WTC11 (cell line): ENCODE data around the gene ADM. TPM values are rescaled to one million over a fixed set of nuclear protein-coding genes. Genes with fewer than 3 reads are reported as not detected.

Experiments
- ATAC-seq: fragments of 200-7000 bp; cut with Tn5 transposase; 2 replicates; pipeline ENCODE4 v1.10.0; 2021; ENCODE audit warnings: mild to moderate bottlenecking, moderate library complexity
- CTCF ChIA-PET: fragments of 300-600 bp; sonication (Branson Sonifier 250); formaldehyde crosslinking; loops from one replicate; lab custom pipeline; 2021; ENCODE audit warnings: antibody characterized with exemption; lab: Charles Lee
- POLR2A ChIA-PET: fragments of 350-600 bp; sonication (Branson Sonifier 250); formaldehyde crosslinking; loops from one replicate; lab custom pipeline; 2021; ENCODE audit warnings: antibody characterized with exemption; lab: Charles Lee
- DNase-seq: peaks from one replicate; pipeline ENCODE4 v3.0.0; 2021; ENCODE audit warnings: low spot score
- H3K27ac Mint-ChIP-seq: 2 replicates; pipeline ENCODE4 v1.8.0; 2021; ENCODE audit warnings: mixed read lengths
- H3K27me3 Mint-ChIP-seq: 2 replicates; pipeline ENCODE4 v1.8.0; 2021; ENCODE audit warnings: low read depth, mild to moderate bottlenecking, moderate library complexity, mixed read lengths
- H3K36me3 Mint-ChIP-seq: 2 replicates; pipeline ENCODE4 v1.8.0; 2021; ENCODE audit warnings: mixed read lengths
- H3K4me1 Mint-ChIP-seq: 2 replicates; pipeline ENCODE4 v1.8.0; 2022; ENCODE audit warnings: mixed read lengths
- H3K4me3 Mint-ChIP-seq: 2 replicates; pipeline ENCODE4 v1.8.0; 2021; ENCODE audit warnings: mild to moderate bottlenecking, moderate library complexity, mixed read lengths
- H3K9me3 Mint-ChIP-seq: 2 replicates; pipeline ENCODE4 v1.8.0; 2021; ENCODE audit warnings: mixed read lengths
- JUN ChIP-seq: sonication (generic); formaldehyde crosslinking; IDR thresholded peaks from 2 replicates; pipeline ENCODE4 v1.8.0; 2023; ENCODE audit warnings: mild to moderate bottlenecking, missing genetic modification reagents
- NR1H2 ChIP-seq: sonication (generic); formaldehyde crosslinking; IDR thresholded peaks from 2 replicates; pipeline ENCODE4 v1.9.0; 2021; ENCODE audit warnings: mild to moderate bottlenecking, moderate library complexity, missing genetic modification reagents
- NR2C2 ChIP-seq: sonication (generic); formaldehyde crosslinking; IDR thresholded peaks from 2 replicates; pipeline ENCODE4 v1.8.0; 2022; ENCODE audit warnings: mild to moderate bottlenecking, missing genetic modification reagents
- PRRX2 ChIP-seq: fragments of 250-450 bp; sonication (Bioruptor Pico); IDR thresholded peaks from 2 replicates; pipeline ENCODE4 v1.8.0; 2021; ENCODE audit warnings: mild to moderate bottlenecking
- SMAD4 ChIP-seq: sonication (generic); formaldehyde crosslinking; IDR thresholded peaks from 2 replicates; pipeline ENCODE4 v1.8.0; 2022; ENCODE audit warnings: mild to moderate bottlenecking, missing genetic modification reagents
- ZNF317 ChIP-seq: sonication (generic); formaldehyde crosslinking; IDR thresholded peaks from 2 replicates; pipeline ENCODE4 v1.8.1; 2023; ENCODE audit warnings: low read depth, mild to moderate bottlenecking, moderate library complexity, missing genetic modification reagents, borderline replicate concordance
- total RNA-seq: library from RNA; stranded (reverse); gene quantifications from 3 replicates; pipeline ENCODE4 v1.2.3, GENCODE V29; 2021
- TF ChIP-seq, protein P1 (sequence below): sonication (generic); formaldehyde crosslinking; IDR thresholded peaks from 2 replicates; pipeline ENCODE4 v1.8.0; 2022; ENCODE audit warnings: mild to moderate bottlenecking, missing genetic modification reagents
- TF ChIP-seq, protein P2 (sequence below): sonication (generic); formaldehyde crosslinking; IDR thresholded peaks from 2 replicates; pipeline ENCODE4 v1.8.0; 2023; ENCODE audit warnings: missing genetic modification reagents
- TF ChIP-seq, protein P3 (sequence below): fragments of 200-600 bp; IDR thresholded peaks from 2 replicates; pipeline ENCODE4 v1.8.0; 2022; ENCODE audit warnings: antibody characterized with exemption
- TF ChIP-seq, protein P4 (sequence below): sonication (generic); formaldehyde crosslinking; IDR thresholded peaks from 2 replicates; pipeline ENCODE4 v1.8.1; 2023; ENCODE audit warnings: mild to moderate bottlenecking, missing genetic modification reagents, moderate library complexity
- TF ChIP-seq, protein P5 (sequence below): fragments of 250-450 bp; sonication (Bioruptor Pico); IDR thresholded peaks from 2 replicates; pipeline ENCODE4 v1.9.0; 2021; ENCODE audit warnings: mild to moderate bottlenecking
- TF ChIP-seq, protein P6 (sequence below): sonication (generic); formaldehyde crosslinking; IDR thresholded peaks from 2 replicates; pipeline ENCODE4 v1.8.0; 2022; ENCODE audit warnings: mild to moderate bottlenecking, missing genetic modification reagents
- TF ChIP-seq, protein P7 (sequence below): sonication (generic); formaldehyde crosslinking; conservative IDR thresholded peaks from 2 replicates; pipeline ENCODE4 v1.8.1; 2023; ENCODE audit warnings: mild to moderate bottlenecking, low read depth, missing genetic modification reagents, moderate library complexity
- TF ChIP-seq, protein P8 (sequence below): sonication (generic); formaldehyde crosslinking; IDR thresholded peaks from 2 replicates; pipeline ENCODE4 v1.8.1; 2023; ENCODE audit warnings: mild to moderate bottlenecking, moderate library complexity, missing genetic modification reagents

The ADM gene
- total RNA-seq, 1 experiment from 2014 or later, result 18.7 TPM

DNA sequence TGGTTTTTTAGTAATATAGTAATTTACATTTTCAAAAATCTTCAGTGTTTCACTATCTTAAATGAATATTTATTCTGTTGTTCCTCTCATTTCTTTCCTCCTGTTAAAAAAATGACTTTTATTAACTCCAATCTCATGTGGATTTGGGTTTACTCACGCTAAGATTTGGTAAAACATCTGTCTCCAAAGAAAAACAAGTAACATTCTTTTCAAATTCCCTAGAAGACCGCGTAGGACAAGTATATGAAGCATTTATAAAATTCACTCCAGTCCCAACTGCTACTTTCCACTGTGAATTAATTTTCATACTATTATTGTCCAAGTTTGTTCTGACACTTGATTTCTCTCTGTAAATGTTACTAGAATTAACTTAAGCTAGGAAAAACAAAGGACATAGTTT lies 37.1 kb upstream of the ADM start:
- DNase-seq, result no peak
- no peak for ATAC-seq
- TF ChIP-seq SMAD4 (no peak), NR1H2 (CRISPR knock-in tag) (no peak), ZNF317 (CRISPR knock-in tag) (no peak), PRRX2 (CRISPR knock-in tag) (no peak), NR2C2 (no peak), JUN (CRISPR knock-in tag) (no peak)
- TF ChIP-seq, protein P1, sequence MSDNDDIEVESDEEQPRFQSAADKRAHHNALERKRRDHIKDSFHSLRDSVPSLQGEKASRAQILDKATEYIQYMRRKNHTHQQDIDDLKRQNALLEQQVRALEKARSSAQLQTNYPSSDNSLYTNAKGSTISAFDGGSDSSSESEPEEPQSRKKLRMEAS (CRISPR knock-in tag), result no peak
- TF ChIP-seq, protein P2, sequence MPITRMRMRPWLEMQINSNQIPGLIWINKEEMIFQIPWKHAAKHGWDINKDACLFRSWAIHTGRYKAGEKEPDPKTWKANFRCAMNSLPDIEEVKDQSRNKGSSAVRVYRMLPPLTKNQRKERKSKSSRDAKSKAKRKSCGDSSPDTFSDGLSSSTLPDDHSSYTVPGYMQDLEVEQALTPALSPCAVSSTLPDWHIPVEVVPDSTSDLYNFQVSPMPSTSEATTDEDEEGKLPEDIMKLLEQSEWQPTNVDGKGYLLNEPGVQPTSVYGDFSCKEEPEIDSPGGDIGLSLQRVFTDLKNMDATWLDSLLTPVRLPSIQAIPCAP (CRISPR knock-in tag), result no peak
- TF ChIP-seq, protein P3, sequence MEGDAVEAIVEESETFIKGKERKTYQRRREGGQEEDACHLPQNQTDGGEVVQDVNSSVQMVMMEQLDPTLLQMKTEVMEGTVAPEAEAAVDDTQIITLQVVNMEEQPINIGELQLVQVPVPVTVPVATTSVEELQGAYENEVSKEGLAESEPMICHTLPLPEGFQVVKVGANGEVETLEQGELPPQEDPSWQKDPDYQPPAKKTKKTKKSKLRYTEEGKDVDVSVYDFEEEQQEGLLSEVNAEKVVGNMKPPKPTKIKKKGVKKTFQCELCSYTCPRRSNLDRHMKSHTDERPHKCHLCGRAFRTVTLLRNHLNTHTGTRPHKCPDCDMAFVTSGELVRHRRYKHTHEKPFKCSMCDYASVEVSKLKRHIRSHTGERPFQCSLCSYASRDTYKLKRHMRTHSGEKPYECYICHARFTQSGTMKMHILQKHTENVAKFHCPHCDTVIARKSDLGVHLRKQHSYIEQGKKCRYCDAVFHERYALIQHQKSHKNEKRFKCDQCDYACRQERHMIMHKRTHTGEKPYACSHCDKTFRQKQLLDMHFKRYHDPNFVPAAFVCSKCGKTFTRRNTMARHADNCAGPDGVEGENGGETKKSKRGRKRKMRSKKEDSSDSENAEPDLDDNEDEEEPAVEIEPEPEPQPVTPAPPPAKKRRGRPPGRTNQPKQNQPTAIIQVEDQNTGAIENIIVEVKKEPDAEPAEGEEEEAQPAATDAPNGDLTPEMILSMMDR, result no peak
- TF ChIP-seq, protein P4, sequence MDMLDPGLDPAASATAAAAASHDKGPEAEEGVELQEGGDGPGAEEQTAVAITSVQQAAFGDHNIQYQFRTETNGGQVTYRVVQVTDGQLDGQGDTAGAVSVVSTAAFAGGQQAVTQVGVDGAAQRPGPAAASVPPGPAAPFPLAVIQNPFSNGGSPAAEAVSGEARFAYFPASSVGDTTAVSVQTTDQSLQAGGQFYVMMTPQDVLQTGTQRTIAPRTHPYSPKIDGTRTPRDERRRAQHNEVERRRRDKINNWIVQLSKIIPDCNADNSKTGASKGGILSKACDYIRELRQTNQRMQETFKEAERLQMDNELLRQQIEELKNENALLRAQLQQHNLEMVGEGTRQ (CRISPR knock-in tag), result no peak
- TF ChIP-seq, protein P5, sequence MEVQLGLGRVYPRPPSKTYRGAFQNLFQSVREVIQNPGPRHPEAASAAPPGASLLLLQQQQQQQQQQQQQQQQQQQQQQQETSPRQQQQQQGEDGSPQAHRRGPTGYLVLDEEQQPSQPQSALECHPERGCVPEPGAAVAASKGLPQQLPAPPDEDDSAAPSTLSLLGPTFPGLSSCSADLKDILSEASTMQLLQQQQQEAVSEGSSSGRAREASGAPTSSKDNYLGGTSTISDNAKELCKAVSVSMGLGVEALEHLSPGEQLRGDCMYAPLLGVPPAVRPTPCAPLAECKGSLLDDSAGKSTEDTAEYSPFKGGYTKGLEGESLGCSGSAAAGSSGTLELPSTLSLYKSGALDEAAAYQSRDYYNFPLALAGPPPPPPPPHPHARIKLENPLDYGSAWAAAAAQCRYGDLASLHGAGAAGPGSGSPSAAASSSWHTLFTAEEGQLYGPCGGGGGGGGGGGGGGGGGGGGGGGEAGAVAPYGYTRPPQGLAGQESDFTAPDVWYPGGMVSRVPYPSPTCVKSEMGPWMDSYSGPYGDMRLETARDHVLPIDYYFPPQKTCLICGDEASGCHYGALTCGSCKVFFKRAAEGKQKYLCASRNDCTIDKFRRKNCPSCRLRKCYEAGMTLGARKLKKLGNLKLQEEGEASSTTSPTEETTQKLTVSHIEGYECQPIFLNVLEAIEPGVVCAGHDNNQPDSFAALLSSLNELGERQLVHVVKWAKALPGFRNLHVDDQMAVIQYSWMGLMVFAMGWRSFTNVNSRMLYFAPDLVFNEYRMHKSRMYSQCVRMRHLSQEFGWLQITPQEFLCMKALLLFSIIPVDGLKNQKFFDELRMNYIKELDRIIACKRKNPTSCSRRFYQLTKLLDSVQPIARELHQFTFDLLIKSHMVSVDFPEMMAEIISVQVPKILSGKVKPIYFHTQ (CRISPR knock-in tag), result no peak
- TF ChIP-seq, protein P6, sequence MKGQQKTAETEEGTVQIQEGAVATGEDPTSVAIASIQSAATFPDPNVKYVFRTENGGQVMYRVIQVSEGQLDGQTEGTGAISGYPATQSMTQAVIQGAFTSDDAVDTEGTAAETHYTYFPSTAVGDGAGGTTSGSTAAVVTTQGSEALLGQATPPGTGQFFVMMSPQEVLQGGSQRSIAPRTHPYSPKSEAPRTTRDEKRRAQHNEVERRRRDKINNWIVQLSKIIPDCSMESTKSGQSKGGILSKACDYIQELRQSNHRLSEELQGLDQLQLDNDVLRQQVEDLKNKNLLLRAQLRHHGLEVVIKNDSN (CRISPR knock-in tag), result no peak
- TF ChIP-seq, protein P7, sequence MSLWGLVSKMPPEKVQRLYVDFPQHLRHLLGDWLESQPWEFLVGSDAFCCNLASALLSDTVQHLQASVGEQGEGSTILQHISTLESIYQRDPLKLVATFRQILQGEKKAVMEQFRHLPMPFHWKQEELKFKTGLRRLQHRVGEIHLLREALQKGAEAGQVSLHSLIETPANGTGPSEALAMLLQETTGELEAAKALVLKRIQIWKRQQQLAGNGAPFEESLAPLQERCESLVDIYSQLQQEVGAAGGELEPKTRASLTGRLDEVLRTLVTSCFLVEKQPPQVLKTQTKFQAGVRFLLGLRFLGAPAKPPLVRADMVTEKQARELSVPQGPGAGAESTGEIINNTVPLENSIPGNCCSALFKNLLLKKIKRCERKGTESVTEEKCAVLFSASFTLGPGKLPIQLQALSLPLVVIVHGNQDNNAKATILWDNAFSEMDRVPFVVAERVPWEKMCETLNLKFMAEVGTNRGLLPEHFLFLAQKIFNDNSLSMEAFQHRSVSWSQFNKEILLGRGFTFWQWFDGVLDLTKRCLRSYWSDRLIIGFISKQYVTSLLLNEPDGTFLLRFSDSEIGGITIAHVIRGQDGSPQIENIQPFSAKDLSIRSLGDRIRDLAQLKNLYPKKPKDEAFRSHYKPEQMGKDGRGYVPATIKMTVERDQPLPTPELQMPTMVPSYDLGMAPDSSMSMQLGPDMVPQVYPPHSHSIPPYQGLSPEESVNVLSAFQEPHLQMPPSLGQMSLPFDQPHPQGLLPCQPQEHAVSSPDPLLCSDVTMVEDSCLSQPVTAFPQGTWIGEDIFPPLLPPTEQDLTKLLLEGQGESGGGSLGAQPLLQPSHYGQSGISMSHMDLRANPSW, result no peak
- TF ChIP-seq, protein P8, sequence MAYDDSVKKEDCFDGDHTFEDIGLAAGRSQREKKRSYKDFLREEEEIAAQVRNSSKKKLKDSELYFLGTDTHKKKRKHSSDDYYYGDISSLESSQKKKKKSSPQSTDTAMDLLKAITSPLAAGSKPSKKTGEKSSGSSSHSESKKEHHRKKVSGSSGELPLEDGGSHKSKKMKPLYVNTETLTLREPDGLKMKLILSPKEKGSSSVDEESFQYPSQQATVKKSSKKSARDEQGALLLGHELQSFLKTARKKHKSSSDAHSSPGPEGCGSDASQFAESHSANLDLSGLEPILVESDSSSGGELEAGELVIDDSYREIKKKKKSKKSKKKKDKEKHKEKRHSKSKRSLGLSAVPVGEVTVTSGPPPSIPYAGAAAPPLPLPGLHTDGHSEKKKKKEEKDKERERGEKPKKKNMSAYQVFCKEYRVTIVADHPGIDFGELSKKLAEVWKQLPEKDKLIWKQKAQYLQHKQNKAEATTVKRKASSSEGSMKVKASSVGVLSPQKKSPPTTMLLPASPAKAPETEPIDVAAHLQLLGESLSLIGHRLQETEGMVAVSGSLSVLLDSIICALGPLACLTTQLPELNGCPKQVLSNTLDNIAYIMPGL (CRISPR knock-in tag), result no peak
- no peaks in the 10 kb centered on the region for H3K27me3 Mint-ChIP-seq
- POLR2A ChIA-PET, result no interaction called here
- peaks cover 11% of the 10 kb centered on the region for H3K4me1 Mint-ChIP-seq
- no peak overlapping the region for H3K4me3 Mint-ChIP-seq
- CTCF ChIA-PET, result interaction anchor here (0.5 kb wide), 2 partner anchors 15 to 769 kb away, joined by 3 to 6 read pairs; no protein-coding TSS in a partner anchor
- H3K36me3 Mint-ChIP-seq, result peaks cover 5% of the 10 kb centered on the region
- H3K27ac Mint-ChIP-seq, result no peak overlapping the region
- H3K9me3 Mint-ChIP-seq, result peaks cover 7% of the 10 kb centered on the region
